H1 (cell line): ENCODE results near the gene ZBP1.

Source experiments
- CHD2 ChIP-seq: IDR thresholded peaks from 2 replicates; pipeline ENCODE4 v1.6.1; 2012; ENCODE audit warnings: low read length, improper control_type of control experiment
- POLR2A ChIP-seq, 2 experiments: IDR thresholded peaks; 1 replicate in 1 of 2; 2 replicates in 1 of 2; pipeline ENCODE4 v1.6.1; 2011; ENCODE audit warnings: low read depth in 2 of 2, low read length in 2 of 2, mild to moderate bottlenecking in 2 of 2; ENCODE audit errors: control extremely low read depth in 1 of 2
- POLR2AphosphoS5 ChIP-seq: IDR thresholded peaks from 2 replicates; pipeline ENCODE4 v1.6.1; 2011; ENCODE audit warnings: low read depth, low read length
- TF ChIP-seq, protein P1 (sequence below), 3 experiments: IDR thresholded peaks; 1 replicate in 2 of 3; 2 replicates in 1 of 3; pipeline versions ENCODE4 v1.5.1 to v1.6.1; 2011; ENCODE audit warnings: low read length in 3 of 3, mild to moderate bottlenecking in 3 of 3, inconsistent platforms in 2 of 3, low read depth in 1 of 3, moderate library complexity in 1 of 3; ENCODE audit not compliant: insufficient read depth in 1 of 3; ENCODE audit errors: control extremely low read depth in 1 of 3

DNA sequence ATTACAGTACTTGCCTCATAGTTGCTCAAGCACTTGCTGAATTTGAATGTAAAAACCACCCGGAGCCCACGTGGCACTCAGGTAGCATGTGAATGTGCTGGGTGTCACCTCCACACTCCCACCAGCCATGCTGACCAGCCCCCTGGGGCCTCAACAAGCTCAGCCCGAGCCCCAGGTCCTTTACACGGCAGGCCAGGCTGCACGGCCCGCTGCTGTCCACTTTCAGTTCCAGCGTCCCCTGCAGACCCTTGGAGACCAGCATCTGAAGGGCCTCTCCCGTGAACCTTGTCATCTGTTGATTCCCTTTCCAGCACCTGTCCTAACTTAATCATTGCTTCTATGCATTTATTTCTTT is 33.3 kb upstream of the ZBP1 start:
- TF ChIP-seq, protein P1, sequence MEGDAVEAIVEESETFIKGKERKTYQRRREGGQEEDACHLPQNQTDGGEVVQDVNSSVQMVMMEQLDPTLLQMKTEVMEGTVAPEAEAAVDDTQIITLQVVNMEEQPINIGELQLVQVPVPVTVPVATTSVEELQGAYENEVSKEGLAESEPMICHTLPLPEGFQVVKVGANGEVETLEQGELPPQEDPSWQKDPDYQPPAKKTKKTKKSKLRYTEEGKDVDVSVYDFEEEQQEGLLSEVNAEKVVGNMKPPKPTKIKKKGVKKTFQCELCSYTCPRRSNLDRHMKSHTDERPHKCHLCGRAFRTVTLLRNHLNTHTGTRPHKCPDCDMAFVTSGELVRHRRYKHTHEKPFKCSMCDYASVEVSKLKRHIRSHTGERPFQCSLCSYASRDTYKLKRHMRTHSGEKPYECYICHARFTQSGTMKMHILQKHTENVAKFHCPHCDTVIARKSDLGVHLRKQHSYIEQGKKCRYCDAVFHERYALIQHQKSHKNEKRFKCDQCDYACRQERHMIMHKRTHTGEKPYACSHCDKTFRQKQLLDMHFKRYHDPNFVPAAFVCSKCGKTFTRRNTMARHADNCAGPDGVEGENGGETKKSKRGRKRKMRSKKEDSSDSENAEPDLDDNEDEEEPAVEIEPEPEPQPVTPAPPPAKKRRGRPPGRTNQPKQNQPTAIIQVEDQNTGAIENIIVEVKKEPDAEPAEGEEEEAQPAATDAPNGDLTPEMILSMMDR (IDR thresholded peaks at IDR 0.05; ENCODE audit: control extremely low read depth in 1 of 3, insufficient read depth in 1 of 3, low read depth in 1 of 3, low read length in 3 of 3), result no peak
- TF ChIP-seq POLR2A (IDR thresholded peaks at IDR 0.05; ENCODE audit: control extremely low read depth in 1 of 2, low read depth in 2 of 2, low read length in 2 of 2), result no peak
- no peak for TF ChIP-seq POLR2AphosphoS5
- TF ChIP-seq CHD2, result no peak
